Measurements from ENCODE around the gene ANKRD37.

DNA sequence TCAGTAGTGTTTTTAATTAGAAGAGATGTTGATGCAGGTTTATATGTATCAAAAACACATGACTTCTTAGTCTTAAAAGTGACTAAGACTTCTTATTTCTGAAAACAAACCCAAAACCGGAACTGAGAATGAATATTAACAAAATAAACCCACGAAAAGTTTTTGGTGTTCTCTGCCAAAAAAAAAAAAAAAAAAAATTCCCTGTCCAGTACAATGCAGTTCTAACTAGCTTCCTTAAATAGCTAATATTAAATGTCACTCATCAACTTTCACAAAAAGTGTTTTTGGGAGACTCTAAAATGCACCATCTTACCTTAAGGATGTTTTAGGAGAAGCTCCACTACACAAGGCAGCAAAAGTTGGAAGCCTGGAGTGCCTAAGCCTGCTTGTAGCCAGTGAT, 2.0 kb downstream of the ANKRD37 start:
- TF ChIP-seq, protein P1, sequence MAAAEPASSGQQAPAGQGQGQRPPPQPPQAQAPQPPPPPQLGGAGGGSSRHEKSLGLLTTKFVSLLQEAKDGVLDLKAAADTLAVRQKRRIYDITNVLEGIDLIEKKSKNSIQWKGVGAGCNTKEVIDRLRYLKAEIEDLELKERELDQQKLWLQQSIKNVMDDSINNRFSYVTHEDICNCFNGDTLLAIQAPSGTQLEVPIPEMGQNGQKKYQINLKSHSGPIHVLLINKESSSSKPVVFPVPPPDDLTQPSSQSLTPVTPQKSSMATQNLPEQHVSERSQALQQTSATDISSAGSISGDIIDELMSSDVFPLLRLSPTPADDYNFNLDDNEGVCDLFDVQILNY (CRISPR knock-in tag; IDR thresholded peaks at IDR 0.05): no peak
- TF ChIP-seq SMARCA5 (IDR thresholded peaks at IDR 0.05) (no peak), CBX8 (IDR thresholded peaks at IDR 0.05; ENCODE audit: borderline replicate concordance, extremely low read depth, low read depth, low read length, poor library complexity, severe bottlenecking) (no peak), ELF4 (CRISPR knock-in tag; IDR thresholded peaks at IDR 0.05) (no peak), ARHGAP35 (IDR thresholded peaks at IDR 0.05; ENCODE audit: partially characterized antibody) (no peak), ZSCAN29 (IDR thresholded peaks at IDR 0.05) (no peak), JUN (IDR thresholded peaks at IDR 0.05; ENCODE audit: borderline replicate concordance, low read depth, low read length) (no peak), JUN (CRISPR knock-in tag; IDR thresholded peaks at IDR 0.05; ENCODE audit: borderline replicate concordance) (no peak), SP2 (IDR thresholded peaks at IDR 0.05; ENCODE audit: extremely low read depth, low read depth, low read length, poor library complexity, severe bottlenecking) (no peak)
- TF ChIP-seq, protein P2, sequence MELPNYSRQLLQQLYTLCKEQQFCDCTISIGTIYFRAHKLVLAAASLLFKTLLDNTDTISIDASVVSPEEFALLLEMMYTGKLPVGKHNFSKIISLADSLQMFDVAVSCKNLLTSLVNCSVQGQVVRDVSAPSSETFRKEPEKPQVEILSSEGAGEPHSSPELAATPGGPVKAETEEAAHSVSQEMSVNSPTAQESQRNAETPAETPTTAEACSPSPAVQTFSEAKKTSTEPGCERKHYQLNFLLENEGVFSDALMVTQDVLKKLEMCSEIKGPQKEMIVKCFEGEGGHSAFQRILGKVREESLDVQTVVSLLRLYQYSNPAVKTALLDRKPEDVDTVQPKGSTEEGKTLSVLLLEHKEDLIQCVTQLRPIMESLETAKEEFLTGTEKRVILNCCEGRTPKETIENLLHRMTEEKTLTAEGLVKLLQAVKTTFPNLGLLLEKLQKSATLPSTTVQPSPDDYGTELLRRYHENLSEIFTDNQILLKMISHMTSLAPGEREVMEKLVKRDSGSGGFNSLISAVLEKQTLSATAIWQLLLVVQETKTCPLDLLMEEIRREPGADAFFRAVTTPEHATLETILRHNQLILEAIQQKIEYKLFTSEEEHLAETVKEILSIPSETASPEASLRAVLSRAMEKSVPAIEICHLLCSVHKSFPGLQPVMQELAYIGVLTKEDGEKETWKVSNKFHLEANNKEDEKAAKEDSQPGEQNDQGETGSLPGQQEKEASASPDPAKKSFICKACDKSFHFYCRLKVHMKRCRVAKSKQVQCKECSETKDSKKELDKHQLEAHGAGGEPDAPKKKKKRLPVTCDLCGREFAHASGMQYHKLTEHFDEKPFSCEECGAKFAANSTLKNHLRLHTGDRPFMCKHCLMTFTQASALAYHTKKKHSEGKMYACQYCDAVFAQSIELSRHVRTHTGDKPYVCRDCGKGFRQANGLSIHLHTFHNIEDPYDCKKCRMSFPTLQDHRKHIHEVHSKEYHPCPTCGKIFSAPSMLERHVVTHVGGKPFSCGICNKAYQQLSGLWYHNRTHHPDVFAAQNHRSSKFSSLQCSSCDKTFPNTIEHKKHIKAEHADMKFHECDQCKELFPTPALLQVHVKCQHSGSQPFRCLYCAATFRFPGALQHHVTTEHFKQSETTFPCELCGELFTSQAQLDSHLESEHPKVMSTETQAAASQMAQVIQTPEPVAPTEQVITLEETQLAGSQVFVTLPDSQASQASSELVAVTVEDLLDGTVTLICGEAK (IDR thresholded peaks at IDR 0.05): no peak
- TF ChIP-seq, protein P2 (CRISPR knock-in tag; IDR thresholded peaks at IDR 0.05): no peak
- TF ChIP-seq, protein P3, sequence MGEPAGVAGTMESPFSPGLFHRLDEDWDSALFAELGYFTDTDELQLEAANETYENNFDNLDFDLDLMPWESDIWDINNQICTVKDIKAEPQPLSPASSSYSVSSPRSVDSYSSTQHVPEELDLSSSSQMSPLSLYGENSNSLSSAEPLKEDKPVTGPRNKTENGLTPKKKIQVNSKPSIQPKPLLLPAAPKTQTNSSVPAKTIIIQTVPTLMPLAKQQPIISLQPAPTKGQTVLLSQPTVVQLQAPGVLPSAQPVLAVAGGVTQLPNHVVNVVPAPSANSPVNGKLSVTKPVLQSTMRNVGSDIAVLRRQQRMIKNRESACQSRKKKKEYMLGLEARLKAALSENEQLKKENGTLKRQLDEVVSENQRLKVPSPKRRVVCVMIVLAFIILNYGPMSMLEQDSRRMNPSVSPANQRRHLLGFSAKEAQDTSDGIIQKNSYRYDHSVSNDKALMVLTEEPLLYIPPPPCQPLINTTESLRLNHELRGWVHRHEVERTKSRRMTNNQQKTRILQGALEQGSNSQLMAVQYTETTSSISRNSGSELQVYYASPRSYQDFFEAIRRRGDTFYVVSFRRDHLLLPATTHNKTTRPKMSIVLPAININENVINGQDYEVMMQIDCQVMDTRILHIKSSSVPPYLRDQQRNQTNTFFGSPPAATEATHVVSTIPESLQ (CRISPR knock-in tag; IDR thresholded peaks at IDR 0.05): no peak
- TF ChIP-seq, protein P4, sequence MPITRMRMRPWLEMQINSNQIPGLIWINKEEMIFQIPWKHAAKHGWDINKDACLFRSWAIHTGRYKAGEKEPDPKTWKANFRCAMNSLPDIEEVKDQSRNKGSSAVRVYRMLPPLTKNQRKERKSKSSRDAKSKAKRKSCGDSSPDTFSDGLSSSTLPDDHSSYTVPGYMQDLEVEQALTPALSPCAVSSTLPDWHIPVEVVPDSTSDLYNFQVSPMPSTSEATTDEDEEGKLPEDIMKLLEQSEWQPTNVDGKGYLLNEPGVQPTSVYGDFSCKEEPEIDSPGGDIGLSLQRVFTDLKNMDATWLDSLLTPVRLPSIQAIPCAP (CRISPR knock-in tag; IDR thresholded peaks at IDR 0.05; ENCODE audit: borderline replicate concordance): no peak

Data from K562 (cell line).